ENCODE measurements around the gene SESN2. TPM values are rescaled to one million over a fixed set of nuclear protein-coding genes. Genes with fewer than 3 reads are reported as not detected.

The SESN2 gene
- total and polyA plus RNA-seq, 2 donors from 2014 or later: 19.4 to 22.7 TPM

- TF ChIP-seq CTCF (IDR thresholded peaks at IDR 0.05; ENCODE audit: borderline replicate concordance, extremely low read depth, insufficient read depth): no peak
- intact Hi-C loops (cut with DNase I): no loop called here
- no peak for DNase-seq
- peaks cover 0 to 11% (median 0%) of the 10 kb centered on the region in 3 donors for H3K4me1 ChIP-seq (ENCODE audit: control insufficient read depth in 2 of 3, insufficient read depth in 2 of 3, low read depth in 1 of 3, low read length in 3 of 3)
- H3K36me3 ChIP-seq (ENCODE audit: control insufficient read depth in 2 of 3, insufficient read depth in 3 of 3, low read length in 3 of 3): no peaks in the 10 kb centered on the region
- H3K27ac ChIP-seq (ENCODE audit: low read depth in 2 of 2, low read length in 2 of 2): no peak overlapping the region
- no peaks in the 10 kb centered on the region for H3K9me3 ChIP-seq (ENCODE audit: control insufficient read depth in 2 of 3, insufficient read depth in 1 of 3, low read length in 3 of 3)
- no peaks in the 10 kb centered on the region for H3K27me3 ChIP-seq (ENCODE audit: control insufficient read depth, insufficient read depth, low read length)
- H3K4me3 ChIP-seq (ENCODE audit: low read length in 3 of 3): no peak overlapping the region
- no peak overlapping the region for H3K9ac ChIP-seq (ENCODE audit: low read length in 3 of 3)
- FAIRE-seq: no peak
These were observed 1.6 kb upstream of the SESN2 start for GRCh38 chr1:28257736-28258135.

- Histone ChIP-seq H3K27me3 (ENCODE audit: control insufficient read depth, insufficient read depth, low read length) (no peaks in the 10 kb centered on the region), H3K4me1 (ENCODE audit: control insufficient read depth in 2 of 3, insufficient read depth in 2 of 3, low read depth in 1 of 3, low read length in 3 of 3) (peaks cover 0 to 11% (median 5%) of the 10 kb centered on the region in 3 donors), H3K36me3 (ENCODE audit: control insufficient read depth in 2 of 3, insufficient read depth in 3 of 3, low read length in 3 of 3) (no peaks in the 10 kb centered on the region), H3K9me3 (ENCODE audit: control insufficient read depth in 2 of 3, insufficient read depth in 1 of 3, low read length in 3 of 3) (no peaks in the 10 kb centered on the region), H3K27ac (ENCODE audit: low read depth in 2 of 2, low read length in 2 of 2) (peak overlapping the region; percentile 44 to 57), H3K9ac (ENCODE audit: low read length in 3 of 3) (peak overlapping the region in 1 of 3 donors; percentile 42), H3K4me3 (ENCODE audit: low read length in 3 of 3) (peak overlapping the region; percentile 4 to 88 (median 71))
- intact Hi-C loops (cut with DNase I): no loop called here
- no peak for DNase-seq
- TF ChIP-seq CTCF (IDR thresholded peaks at IDR 0.05; ENCODE audit: borderline replicate concordance, extremely low read depth, insufficient read depth): no peak
- no peak for FAIRE-seq
These were observed 578 bp upstream of the SESN2 start for GRCh38 chr1:28258628-28259251.

GRCh38 chr1:28259934-28260802, 850 bp downstream of the SESN2 start:
- no peaks in the 10 kb centered on the region for H3K27me3 ChIP-seq (ENCODE audit: control insufficient read depth, insufficient read depth, low read length)
- intact Hi-C loops (cut with DNase I): no loop called here
- no peak for FAIRE-seq
- peak overlapping the region; percentile 60 to 88 (median 87) for H3K4me3 ChIP-seq (ENCODE audit: low read length in 3 of 3)
- peaks cover 0 to 13% (median 12%) of the 10 kb centered on the region in 3 donors for H3K4me1 ChIP-seq (ENCODE audit: control insufficient read depth in 2 of 3, insufficient read depth in 2 of 3, low read depth in 1 of 3, low read length in 3 of 3)
- TF ChIP-seq CTCF (IDR thresholded peaks at IDR 0.05; ENCODE audit: borderline replicate concordance, extremely low read depth, insufficient read depth): no peak
- peak overlapping the region; percentile 21 to 75 (median 73) for H3K9ac ChIP-seq (ENCODE audit: low read length in 3 of 3)
- H3K9me3 ChIP-seq (ENCODE audit: control insufficient read depth in 2 of 3, insufficient read depth in 1 of 3, low read length in 3 of 3): no peaks in the 10 kb centered on the region
- no peaks in the 10 kb centered on the region for H3K36me3 ChIP-seq (ENCODE audit: control insufficient read depth in 2 of 3, insufficient read depth in 3 of 3, low read length in 3 of 3)
- DNase-seq: peak; percentile 86 to 95 (median 92)
- peak overlapping the region; percentile 76 to 87 for H3K27ac ChIP-seq (ENCODE audit: low read depth in 2 of 2, low read length in 2 of 2)
